DND-41 (cell line): ENCODE results near the gene PCDHA6.

Source experiments
- ATAC-seq: fragments of 200-7000 bp; cut with Tn5 transposase; 3 replicates; pipeline ENCODE4 v1.9.1; 2021; ENCODE audit warnings: low read depth; ENCODE audit not compliant: insufficient read depth
- DNase-seq: peaks from one replicate; pipeline ENCODE4 v3.0.0-alpha.2; 2020
- H2AFZ ChIP-seq: 2 replicates; pipeline ENCODE4 v1.6.0; 2012; ENCODE audit warnings: low read depth, low read length
- H3K27ac ChIP-seq: 2 replicates; pipeline ENCODE4 v1.5.1; 2012; ENCODE audit warnings: low read length, inconsistent platforms
- H3K27me3 ChIP-seq: fragments of 200-600 bp; sonication (generic); 2 replicates; pipeline ENCODE4 v1.6.0; 2012; ENCODE audit warnings: low read length, mild to moderate bottlenecking, inconsistent platforms; ENCODE audit not compliant: insufficient read depth, poor library complexity
- H3K36me3 ChIP-seq: 2 replicates; pipeline ENCODE4 v1.5.1; 2012; ENCODE audit warnings: low read length, inconsistent platforms; ENCODE audit not compliant: insufficient read depth
- H3K4me1 ChIP-seq: 2 replicates; pipeline ENCODE4 v1.5.1; 2012; ENCODE audit warnings: mild to moderate bottlenecking, low read length; ENCODE audit not compliant: insufficient read depth
- H3K4me2 ChIP-seq: 2 replicates; pipeline ENCODE4 v1.6.0; 2012; ENCODE audit warnings: mild to moderate bottlenecking, moderate library complexity, low read length, inconsistent platforms; ENCODE audit not compliant: insufficient read depth
- H3K4me3 ChIP-seq, 2 experiments: fragments of 200-600 bp in 1 of 2; shearing (Covaris generic) in 1 of 2; 2 replicates each; pipeline ENCODE4 v1.5.1; 2012 to 2016; ENCODE audit warnings: inconsistent platforms in 2 of 2, low read length in 2 of 2, mild to moderate bottlenecking in 2 of 2, low read depth in 1 of 2, moderate library complexity in 1 of 2
- H3K79me2 ChIP-seq: 2 replicates; pipeline ENCODE4 v1.6.0; 2012; ENCODE audit warnings: low read length, inconsistent platforms; ENCODE audit not compliant: insufficient read depth
- H3K9ac ChIP-seq: 2 replicates; pipeline ENCODE4 v1.6.0; 2012; ENCODE audit warnings: low read depth, mild to moderate bottlenecking, inconsistent platforms, low read length, moderate library complexity
- H3K9me3 ChIP-seq: 2 replicates; pipeline ENCODE4 v1.5.1; 2012; ENCODE audit warnings: low read length, moderate library complexity, mild to moderate bottlenecking, inconsistent platforms; ENCODE audit not compliant: insufficient read depth, severe bottlenecking
- H4K20me1 ChIP-seq: 2 replicates; pipeline ENCODE4 v1.6.0; 2012; ENCODE audit warnings: low read length; ENCODE audit not compliant: insufficient read depth
- CTCF ChIP-seq: IDR thresholded peaks from 2 replicates; pipeline ENCODE4 v1.5.1; 2012; ENCODE audit warnings: borderline replicate concordance, low read length, moderate library complexity, mild to moderate bottlenecking; ENCODE audit not compliant: poor library complexity, severe bottlenecking; ENCODE audit errors: extremely low read depth
- EZH2 ChIP-seq: IDR thresholded peaks from 3 replicates; pipeline ENCODE4 v1.6.1; 2012; ENCODE audit warnings: borderline replicate concordance, low read depth, mild to moderate bottlenecking, moderate library complexity, low read length, inconsistent platforms; ENCODE audit not compliant: severe bottlenecking

PCDHA6 gene

DNA sequence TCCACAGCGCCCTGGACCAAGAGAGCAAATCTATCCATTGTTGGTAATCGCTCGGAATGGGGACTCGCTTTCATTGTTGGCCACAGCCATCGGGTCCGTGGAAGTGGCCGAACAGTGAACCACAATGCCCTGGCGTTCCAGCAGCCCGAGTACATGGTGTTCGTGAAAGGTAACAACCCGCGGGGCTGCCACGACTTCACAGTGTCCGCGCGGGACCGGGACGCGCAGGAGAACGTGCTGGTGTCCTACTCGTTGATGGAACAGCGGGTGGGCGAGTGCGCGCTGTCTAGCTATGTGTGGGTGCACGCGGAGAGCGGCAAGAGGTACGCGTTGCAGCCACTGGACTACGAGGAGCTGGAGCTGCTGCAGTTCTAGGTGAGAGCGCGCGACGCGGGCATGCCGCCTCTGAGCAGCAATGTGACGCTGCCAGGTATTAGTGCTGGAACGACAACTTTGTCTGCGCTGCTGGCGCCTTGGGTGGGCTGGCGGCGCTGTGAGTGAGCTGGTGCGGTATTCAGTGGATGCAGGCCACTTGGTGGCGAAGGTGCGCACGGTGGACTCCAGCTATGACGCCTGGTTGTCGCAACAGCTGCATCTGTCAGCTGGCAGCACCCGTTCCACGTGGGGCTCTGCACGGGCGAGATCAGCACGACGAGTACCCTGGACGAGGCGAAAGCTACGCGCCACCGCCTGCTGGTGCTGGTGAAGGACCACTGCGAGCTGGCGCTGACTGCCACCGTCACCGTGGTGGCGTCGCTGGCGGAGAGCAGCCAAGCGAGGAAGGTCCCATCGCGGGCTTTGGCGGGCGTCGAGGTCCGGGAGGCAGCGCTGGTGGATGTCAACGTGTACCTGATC, 34.9 kb downstream of the PCDHA6 start:
- Histone ChIP-seq H3K27ac (no peak overlapping the region), H3K4me3 (no peak overlapping the region), H3K9me3 (no peaks in the 10 kb centered on the region), H3K27me3 (peaks cover 3% of the 10 kb centered on the region), H3K36me3 (no peaks in the 10 kb centered on the region), H2AFZ (no peak overlapping the region), H3K9ac (no peak overlapping the region), H3K79me2 (no peaks in the 10 kb centered on the region), H3K4me2 (no peak overlapping the region), H4K20me1 (no peaks in the 10 kb centered on the region), H3K4me1 (no peaks in the 10 kb centered on the region)
- no peak for DNase-seq
- ATAC-seq: no peak
- TF ChIP-seq CTCF (no peak), EZH2 (no peak)

GRCh38 chr5:140868721-140869554, 41.2 kb downstream of the PCDHA6 start, which contains the start of gene PCDHA11:
TSS of gene PCDHA11 (plus strand) at chr5:140868957. CDS start at chr5:140869104, 147 bp downstream.
- no peak for DNase-seq
- H3K9ac ChIP-seq: no peak within 1 kb of the TSS
- H2AFZ ChIP-seq: no peak within 1 kb of the TSS

DNA sequence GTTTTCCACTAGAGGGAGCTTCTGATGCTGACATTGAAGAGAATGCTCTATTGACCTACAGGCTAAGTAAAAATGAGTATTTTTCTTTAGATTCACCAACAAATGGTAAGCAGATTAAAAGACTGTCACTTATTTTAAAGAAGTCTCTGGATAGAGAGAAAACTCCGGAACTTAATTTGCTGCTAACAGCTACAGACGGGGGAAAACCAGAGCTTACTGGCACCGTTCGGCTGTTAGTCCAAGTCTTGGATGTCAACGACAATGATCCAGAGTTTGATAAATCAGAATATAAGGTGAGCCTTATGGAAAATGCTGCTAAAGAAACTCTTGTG, 41.8 kb downstream of the PCDHA6 start:
- Histone ChIP-seq H3K79me2 (no peaks in the 10 kb centered on the region), H3K36me3 (no peaks in the 10 kb centered on the region), H3K9me3 (no peaks in the 10 kb centered on the region), H3K4me3 (no peak overlapping the region), H2AFZ (no peak overlapping the region), H3K4me2 (no peak overlapping the region), H3K27ac (no peak overlapping the region), H3K4me1 (no peaks in the 10 kb centered on the region), H3K27me3 (peaks cover 3% of the 10 kb centered on the region), H3K9ac (no peak overlapping the region), H4K20me1 (no peaks in the 10 kb centered on the region)
- DNase-seq (no peak), ATAC-seq (no peak)
- TF ChIP-seq CTCF: no peak
- no peak for TF ChIP-seq EZH2

More at GRCh38 chr5:140868721-140869554, 41.2 kb downstream of the PCDHA6 start, which contains the start of gene PCDHA11:
- Histone ChIP-seq H4K20me1 (no peaks in the 10 kb centered on the region), H3K4me3 (no peak within 1 kb of the TSS), H3K79me2 (no peaks in the 10 kb centered on the region), H3K27me3 (peaks cover 3% of the 10 kb centered on the region), H3K4me2 (no peak within 1 kb of the TSS), H3K27ac (no peak within 1 kb of the TSS), H3K9me3 (no peaks in the 10 kb centered on the region), H3K4me1 (no peaks in the 10 kb centered on the region), H3K36me3 (no peaks in the 10 kb centered on the region)
- no peak for ATAC-seq
- TF ChIP-seq EZH2 (no peak), CTCF (peak; percentile 45)
